Measurements from ENCODE around the gene PCA3. TPM values are rescaled to one million over a fixed set of nuclear protein-coding genes. Genes with fewer than 3 reads are reported as not detected.

PCA3 gene
- total RNA-seq, result 0.12 TPM

GRCh38 chr9:76764138-76764537 is at the start of gene PCA3:
Gene PCA3 (plus strand): TSS chr9:76764438.

Small RNA genes within 50 kb of the gene (small RNA-seq; reads per million reads assigned to genes)
- not detected for gene AL359314.1 (ENCODE audit: low replicate concordance)

Other genes starting within 250 kb of the PCA3 start
- 10.9 TPM for gene PRUNE2, start 141.7 kb downstream of the PCA3 start, total RNA-seq